Testis (tissue), 2 donors: ENCODE data around the gene SLC22A6.

Experiments used
- CTCF ChIP-seq, 3 experiments: fragments of 450-650 bp in 2 of 3; fragments of 200-600 bp in 1 of 3; sonication (generic) in 1 of 3; IDR thresholded peaks; one replicate each; pipeline ENCODE4 v1.5.1; 2016 to 2019; ENCODE audit warnings: antibody characterized with exemption in 3 of 3, mild to moderate bottlenecking in 2 of 3, moderate library complexity in 1 of 3
- POLR2A ChIP-seq: fragments of 450-650 bp; IDR thresholded peaks from one replicate; pipeline ENCODE4 v1.6.1; 2017; ENCODE audit warnings: antibody characterized with exemption, mild to moderate bottlenecking, moderate library complexity

- TF ChIP-seq POLR2A (no peak), CTCF (IDR thresholded peaks at IDR 0.05) (no peak)
These were observed 14.4 kb upstream of the SLC22A6 start for GRCh38 chr11:62999156-62999555.
